Esophagus muscularis mucosa (tissue), 4 donors: ENCODE data around the gene TRDN.

Source experiments
- CTCF ChIP-seq, 3 experiments: fragments of 200-600 bp in 2 of 3; fragments of 450-650 bp in 1 of 3; sonication (generic) in 2 of 3; IDR thresholded peaks; one replicate each; pipeline ENCODE4 v1.5.1; 2017 to 2019; ENCODE audit warnings: antibody characterized with exemption in 3 of 3, mild to moderate bottlenecking in 2 of 3, moderate library complexity in 1 of 3
- EP300 ChIP-seq: sonication (generic); formaldehyde crosslinking; IDR thresholded peaks from one replicate; pipeline ENCODE4 v1.6.1; 2017; ENCODE audit warnings: antibody characterized with exemption
- POLR2A ChIP-seq: fragments of 450-650 bp; IDR thresholded peaks from one replicate; pipeline ENCODE4 v1.6.1; 2017; ENCODE audit warnings: antibody characterized with exemption, moderate library complexity, mild to moderate bottlenecking, low read depth
- POLR2AphosphoS5 ChIP-seq, 2 donors: sonication (generic); formaldehyde crosslinking; IDR thresholded peaks; one replicate each; pipeline ENCODE4 v1.6.1; 2017; ENCODE audit warnings: antibody characterized with exemption in 2 of 2

- TF ChIP-seq POLR2AphosphoS5 (IDR thresholded peaks at IDR 0.05) (no peak), CTCF (IDR thresholded peaks at IDR 0.05) (no peak), POLR2A (no peak), EP300 (no peak)
Measured at GRCh38 chr6:123562264-123562663, 74.5 kb downstream of the TRDN start.
